G401 (cell line): Measurements from ENCODE around the gene PLEKHF1. TPM values are rescaled to one million over a fixed set of nuclear protein-coding genes. Genes with fewer than 3 reads are reported as not detected.
A peak's percentile ranks its signal among the peaks of the same experiment; 100 is the strongest.

Experiments used
- DNase-seq: peaks from one replicate; pipeline ENCODE4 v3.0.0-alpha.2; 2015; ENCODE audit warnings: low spot score
- in situ Hi-C: cut with HindIII; loops from 2 replicates; pipeline ENCODE4 v1.10.0; 2016; ENCODE audit warnings: low sequenced_read_pairs, mixed read lengths
- total RNA-seq: library from RNA; depleted of rRNA; stranded (reverse); fragments of >200 nt; shearing (Covaris generic); gene quantifications from 2 replicates; pipeline ENCODE4 v1.2.3, GENCODE V29; 2014

Gene PLEKHF1
- total RNA-seq, 1 experiment from 2014 or later = 26.3 TPM

DNA sequence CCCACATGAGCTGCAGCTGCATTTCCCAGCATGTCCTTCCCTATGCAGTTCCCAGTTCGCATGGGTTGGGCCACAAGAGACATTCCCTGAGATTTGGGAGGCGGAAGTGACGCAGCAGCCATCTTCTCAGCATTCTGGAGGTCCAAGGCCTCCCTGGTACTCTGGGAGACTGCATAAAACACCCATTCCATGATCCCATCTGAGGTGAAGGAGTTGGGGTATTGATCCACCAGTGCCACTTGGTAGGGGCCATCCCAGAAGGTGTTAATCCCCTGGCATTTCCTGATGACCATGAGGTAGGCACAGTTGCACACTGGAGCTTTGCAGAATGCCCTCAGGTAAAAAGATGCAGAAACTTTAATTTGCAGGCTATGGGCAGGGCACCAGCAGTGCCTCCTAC lies 33.8 kb upstream of the PLEKHF1 start:
- in situ Hi-C loops = no loop called here
- DNase-seq = no peak

DNA sequence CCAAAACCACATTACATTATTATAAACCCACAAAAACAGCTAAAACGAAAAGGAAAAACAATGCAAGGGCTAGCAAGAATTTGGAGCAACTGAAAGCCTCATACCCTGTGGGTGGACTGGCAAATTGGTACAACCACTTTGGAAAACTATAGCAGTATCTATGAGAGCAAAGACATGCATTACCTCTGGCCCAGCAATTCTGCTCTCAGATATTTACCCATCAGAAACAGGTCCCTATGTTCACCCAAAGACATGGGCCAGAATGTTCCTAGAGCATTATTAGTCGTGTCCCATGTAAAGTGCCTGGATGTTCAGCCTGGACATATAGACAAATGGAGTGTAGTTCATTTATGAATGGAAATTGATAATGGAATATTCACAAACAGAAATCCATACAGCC lies 31.3 kb upstream of the PLEKHF1 start:
- in situ Hi-C loops = no loop called here
- no peak for DNase-seq

GRCh38 chr19:29634423-29635130 lies 30.7 kb upstream of the PLEKHF1 start:
- in situ Hi-C loops = no loop called here
- no peak for DNase-seq

GRCh38 chr19:29635963-29636362 lies 29.3 kb upstream of the PLEKHF1 start:
- in situ Hi-C loops = no loop called here
- DNase-seq = no peak

- in situ Hi-C loops = no loop called here
- no peak for DNase-seq
Measured at GRCh38 chr19:29636553-29637360, 28.5 kb upstream of the PLEKHF1 start.

DNA sequence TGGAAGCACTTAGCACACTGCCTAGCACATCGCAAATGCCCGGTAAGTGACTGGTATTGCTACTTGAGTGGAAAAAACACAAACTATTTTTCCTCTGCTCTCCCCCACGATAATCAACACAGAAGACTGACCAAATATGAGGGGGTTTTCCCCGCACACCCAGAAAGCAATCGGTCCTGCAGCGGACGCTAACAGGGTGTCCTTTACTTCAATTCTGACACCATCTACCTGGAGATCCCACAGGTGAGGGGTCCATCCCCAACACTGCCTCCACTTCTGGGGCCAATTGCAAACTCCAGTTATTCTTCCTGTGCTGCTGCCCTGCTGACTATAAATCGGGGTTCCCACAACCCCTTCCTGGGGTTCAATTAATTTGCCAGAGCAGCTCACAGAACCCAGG lies 26.2 kb upstream of the PLEKHF1 start:
- DNase-seq = no peak
- in situ Hi-C loops = no loop called here

DNA sequence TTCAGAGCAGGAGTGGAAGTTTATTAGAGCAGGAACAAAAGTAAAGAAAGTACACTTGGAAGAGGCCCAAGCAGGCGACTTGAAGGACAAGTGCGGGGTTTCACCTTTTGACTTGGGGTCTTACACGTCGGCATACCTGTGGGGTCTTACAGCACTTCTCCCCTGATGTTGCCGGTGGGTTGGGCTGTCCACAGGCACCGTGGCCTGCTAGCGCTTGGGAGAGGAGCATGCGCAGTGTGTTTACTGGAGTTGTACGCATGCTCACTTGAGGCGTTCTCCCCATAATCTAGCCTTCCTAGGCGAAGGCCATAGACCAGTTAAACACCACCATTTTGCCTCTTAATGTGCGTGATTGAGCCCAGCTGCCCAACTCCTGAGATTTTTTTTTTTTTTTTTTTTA lies 25.0 kb upstream of the PLEKHF1 start:
- no peak for DNase-seq
- in situ Hi-C loops = no loop called here

DNA sequence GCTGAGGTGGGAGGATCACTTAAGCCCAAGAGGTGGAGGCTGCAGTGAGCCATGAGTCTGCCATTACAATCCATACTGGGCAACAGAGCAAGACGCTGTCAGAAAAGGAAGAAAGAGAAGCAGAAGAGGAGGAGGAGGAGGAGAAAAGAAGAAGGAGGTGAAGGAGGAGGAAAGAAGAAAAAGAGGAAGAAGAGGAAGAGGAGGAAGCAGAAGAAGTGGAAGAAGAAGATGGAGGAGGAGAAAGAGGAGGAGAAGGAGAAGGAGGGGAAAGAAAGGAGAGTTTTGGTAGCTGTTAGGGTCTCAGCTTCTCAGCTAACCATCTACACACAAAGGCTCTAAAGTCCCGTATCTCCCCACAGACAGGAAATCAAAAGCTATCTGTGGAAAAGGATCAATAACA lies 23.7 kb upstream of the PLEKHF1 start:
- DNase-seq = no peak
- in situ Hi-C loops = no loop called here

DNA sequence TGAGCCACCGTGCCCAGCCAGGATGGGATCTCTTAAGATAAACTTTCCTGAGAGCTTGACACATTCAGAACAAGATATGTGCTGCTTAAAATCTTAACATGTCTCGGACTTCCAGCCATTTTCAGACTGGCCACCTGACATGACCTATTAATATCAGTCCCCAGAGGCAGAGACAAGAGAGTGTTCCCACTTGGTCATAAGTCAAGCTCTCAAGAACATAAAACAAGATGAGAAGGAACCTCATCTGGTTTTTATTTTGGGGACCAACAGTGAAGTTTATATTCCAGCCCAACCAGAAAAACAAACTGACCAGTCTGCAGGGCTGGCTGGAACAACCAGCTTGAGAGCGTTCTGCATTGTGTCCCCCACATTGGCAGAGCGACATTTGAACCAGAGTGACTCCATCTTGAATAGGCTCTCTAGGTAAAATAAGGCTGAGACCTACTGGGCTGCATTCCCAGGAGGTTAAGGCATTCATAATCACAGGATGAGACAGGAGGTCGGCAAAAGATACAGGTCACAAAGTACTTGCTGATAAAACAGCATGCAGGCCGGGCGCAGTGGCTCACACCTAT lies 21.8 kb upstream of the PLEKHF1 start:
- in situ Hi-C loops = no loop called here
- DNase-seq = no peak

DNA sequence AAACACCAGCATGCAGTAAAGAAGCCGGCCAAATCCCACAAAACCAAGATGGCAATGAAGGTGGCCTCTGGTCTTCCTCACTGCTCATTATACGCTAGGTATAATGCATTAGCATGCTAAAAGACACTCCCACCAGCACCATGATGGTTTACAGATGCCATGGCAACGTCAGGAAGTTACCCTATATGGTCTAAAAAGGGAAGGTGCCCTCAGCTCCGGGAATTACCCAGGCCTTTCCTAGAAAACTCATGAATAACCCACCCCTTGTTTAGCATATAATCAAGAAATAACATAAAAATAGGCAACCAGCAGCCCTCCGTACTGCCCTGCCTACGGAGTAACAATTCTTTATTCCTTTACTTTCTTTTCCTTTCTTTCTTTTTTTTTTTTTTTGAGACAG lies 21.1 kb upstream of the PLEKHF1 start:
- DNase-seq = no peak
- in situ Hi-C loops = no loop called here

DNA sequence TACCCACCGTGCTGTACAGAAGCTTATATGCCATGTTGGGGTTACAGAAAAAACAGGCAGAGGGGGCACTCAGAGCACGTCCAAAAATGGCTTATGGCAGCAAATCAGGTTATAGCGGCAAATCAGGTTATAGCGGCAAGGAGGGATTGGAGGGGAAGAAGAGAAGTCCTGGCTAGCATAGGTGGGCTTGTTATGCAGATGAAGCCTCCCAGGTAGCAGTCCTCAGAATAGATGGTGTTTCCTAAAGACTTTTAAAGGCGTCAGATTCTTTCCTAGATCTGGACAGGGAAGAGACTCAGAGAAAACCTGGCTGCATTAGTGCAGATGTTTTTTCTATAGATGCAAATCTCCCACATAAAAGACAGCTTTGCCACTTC lies 19.8 kb upstream of the PLEKHF1 start:
- DNase-seq = no peak
- in situ Hi-C loops = no loop called here

DNA sequence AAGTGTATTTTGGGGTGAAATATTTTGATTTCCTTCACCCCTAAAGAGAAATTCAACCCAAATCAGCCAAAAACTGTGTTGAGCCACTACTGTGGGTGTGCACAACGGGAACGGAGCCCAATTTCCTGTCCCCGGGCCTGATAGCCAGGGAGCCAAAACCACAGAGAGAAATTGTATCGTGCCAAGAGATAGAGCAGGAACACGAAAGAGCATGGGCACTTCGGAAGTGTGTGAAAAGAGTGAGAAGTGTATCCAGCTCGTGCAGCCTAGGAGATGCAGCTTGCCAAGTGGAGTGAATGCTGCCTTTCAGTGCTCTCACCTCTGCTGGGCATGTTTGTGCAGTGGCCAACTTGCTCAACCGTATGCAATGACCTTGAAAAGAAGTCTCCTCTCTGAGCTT lies 19.4 kb upstream of the PLEKHF1 start:
- peak; percentile 31 for DNase-seq
- in situ Hi-C loops = no loop called here

GRCh38 chr19:29650772-29651387 lies 14.4 kb upstream of the PLEKHF1 start:
- in situ Hi-C loops = no loop called here

GRCh38 chr19:29651622-29652394 lies 13.5 kb upstream of the PLEKHF1 start:
- in situ Hi-C loops = no loop called here
- DNase-seq = no peak

More at GRCh38 chr19:29650772-29651387, 14.4 kb upstream of the PLEKHF1 start:
- DNase-seq = no peak

GRCh38 chr19:29653398-29653797 lies 11.9 kb upstream of the PLEKHF1 start:
- DNase-seq = no peak
- in situ Hi-C loops = no loop called here

- in situ Hi-C loops = no loop called here
- DNase-seq = no peak
Measured at GRCh38 chr19:29655648-29656335, 9.5 kb upstream of the PLEKHF1 start.

DNA sequence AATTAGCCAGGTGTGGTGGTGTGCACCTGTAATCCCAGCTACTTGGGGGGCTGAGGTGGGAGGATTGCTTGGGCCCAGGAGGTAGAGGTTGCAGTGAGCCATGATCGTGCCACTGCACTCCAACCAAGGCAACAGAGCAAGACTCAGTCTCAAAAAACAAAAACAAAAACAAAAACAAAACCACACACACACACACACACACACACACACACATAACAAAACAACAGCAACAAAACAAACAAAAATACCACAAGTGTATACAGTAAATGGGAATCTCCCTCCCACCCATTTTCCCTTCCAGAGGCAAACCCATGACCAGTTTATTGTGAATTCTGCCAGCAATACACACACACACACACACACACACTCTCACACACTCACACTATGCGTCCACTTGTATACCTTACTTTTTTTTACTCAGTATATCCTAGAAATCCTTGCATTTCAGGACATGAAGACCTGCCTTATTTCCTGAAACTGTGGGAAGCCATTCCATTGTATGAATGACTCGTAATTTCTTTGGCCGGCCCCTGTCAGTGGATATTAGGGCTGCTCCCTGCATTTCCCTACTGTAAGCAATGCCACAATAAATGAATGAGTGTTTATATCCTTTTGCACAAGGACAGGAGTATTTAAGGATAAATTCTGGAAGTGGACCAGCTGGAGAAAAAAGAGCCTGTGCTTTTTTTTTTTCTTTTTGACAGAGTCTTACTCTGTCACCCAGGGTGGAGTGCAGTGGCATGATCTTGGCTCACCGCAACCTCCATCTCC lies 6.9 kb upstream of the PLEKHF1 start:
- in situ Hi-C loops = no loop called here
- no peak for DNase-seq

DNA sequence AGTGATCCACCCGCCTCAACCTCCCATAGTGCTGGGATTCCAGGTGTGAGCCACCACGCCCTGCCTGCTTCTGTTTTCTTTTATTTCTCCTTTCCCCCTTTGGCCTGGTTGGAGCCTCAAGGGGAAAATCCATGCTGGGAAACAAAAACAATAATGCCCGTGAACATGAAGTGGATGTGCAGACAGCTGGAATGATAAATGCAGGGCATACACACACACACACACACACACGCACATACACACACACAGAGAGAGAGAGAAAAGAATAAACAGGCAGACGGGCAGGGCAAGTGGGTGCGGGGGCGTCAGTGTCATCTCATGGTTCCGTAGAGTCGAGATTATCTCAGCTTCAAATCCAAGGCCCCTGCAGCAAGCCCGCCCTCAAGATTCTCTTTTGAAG lies 4.4 kb upstream of the PLEKHF1 start:
- no peak for DNase-seq
- in situ Hi-C loops = no loop called here
